Measurements from ENCODE around the gene SGCA.

DNA sequence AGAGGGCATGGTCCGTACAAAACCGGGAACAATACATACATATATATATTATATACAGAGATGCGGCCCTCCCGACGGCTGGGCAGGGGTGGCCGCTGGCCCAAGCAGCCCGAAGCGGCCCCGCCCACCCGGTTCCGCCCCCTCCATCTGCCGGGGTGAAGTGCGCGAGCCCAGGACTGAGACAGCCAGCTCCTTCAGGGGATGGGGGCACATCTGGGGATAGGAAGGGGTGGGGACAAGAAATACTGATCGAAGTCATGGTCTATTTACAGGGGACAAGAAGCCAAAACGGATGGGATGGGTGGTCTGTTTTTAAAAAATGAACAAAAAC lies 32.1 kb upstream of the SGCA start:
- TF ChIP-seq EZH2phosphoT487 (IDR thresholded peaks at IDR 0.05; ENCODE audit: borderline replicate concordance, low read length) = no peak
- TF ChIP-seq, protein P1, sequence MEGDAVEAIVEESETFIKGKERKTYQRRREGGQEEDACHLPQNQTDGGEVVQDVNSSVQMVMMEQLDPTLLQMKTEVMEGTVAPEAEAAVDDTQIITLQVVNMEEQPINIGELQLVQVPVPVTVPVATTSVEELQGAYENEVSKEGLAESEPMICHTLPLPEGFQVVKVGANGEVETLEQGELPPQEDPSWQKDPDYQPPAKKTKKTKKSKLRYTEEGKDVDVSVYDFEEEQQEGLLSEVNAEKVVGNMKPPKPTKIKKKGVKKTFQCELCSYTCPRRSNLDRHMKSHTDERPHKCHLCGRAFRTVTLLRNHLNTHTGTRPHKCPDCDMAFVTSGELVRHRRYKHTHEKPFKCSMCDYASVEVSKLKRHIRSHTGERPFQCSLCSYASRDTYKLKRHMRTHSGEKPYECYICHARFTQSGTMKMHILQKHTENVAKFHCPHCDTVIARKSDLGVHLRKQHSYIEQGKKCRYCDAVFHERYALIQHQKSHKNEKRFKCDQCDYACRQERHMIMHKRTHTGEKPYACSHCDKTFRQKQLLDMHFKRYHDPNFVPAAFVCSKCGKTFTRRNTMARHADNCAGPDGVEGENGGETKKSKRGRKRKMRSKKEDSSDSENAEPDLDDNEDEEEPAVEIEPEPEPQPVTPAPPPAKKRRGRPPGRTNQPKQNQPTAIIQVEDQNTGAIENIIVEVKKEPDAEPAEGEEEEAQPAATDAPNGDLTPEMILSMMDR (conservative IDR thresholded peaks at IDR 0.05; ENCODE audit: low read depth, low read length) = no peak
